HEK293 (cell line): Measurements from ENCODE around the gene CFAP46.

ENCODE experiments used
- CTCF ChIP-seq: fragments of 450-650 bp; formaldehyde crosslinking; IDR thresholded peaks from 2 replicates; pipeline ENCODE4 v1.5.1; 2016; ENCODE audit warnings: missing biosample characterization, missing genetic modification characterization
- RBAK ChIP-seq: fragments of 450-650 bp; formaldehyde crosslinking; IDR thresholded peaks from 2 replicates; pipeline ENCODE4 v1.5.1; 2016; ENCODE audit warnings: missing biosample characterization, missing genetic modification characterization
- TCF7L2 ChIP-seq: IDR thresholded peaks from 2 replicates; pipeline ENCODE4 v1.6.1; 2011; ENCODE audit warnings: low read depth, mild to moderate bottlenecking, inconsistent platforms, low read length, moderate library complexity, borderline replicate concordance
- ZNF626 ChIP-seq: fragments of 450-650 bp; sonication (Bioruptor Pico); formaldehyde crosslinking; IDR thresholded peaks from 2 replicates; pipeline ENCODE4 v1.5.1; 2018; ENCODE audit warnings: missing biosample characterization, missing genetic modification characterization, inconsistent platforms

GRCh38 chr10:132961787-132962622 is 19.6 kb upstream of the CFAP46 start:
- TF ChIP-seq RBAK (no peak), ZNF626 (no peak), TCF7L2 (no peak), CTCF (tag by site-specific recombination) (no peak)
